ENCODE results near the gene LYRM1. TPM values are rescaled to one million over a fixed set of nuclear protein-coding genes. Genes with fewer than 3 reads are reported as not detected.

Gene LYRM1
- polyA plus RNA-seq, 1 donor from 2014 or later, result 125 TPM

GRCh38 chr16:20925751-20926150 lies 25.2 kb downstream of the LYRM1 start:
- H3K9me3 ChIP-seq (ENCODE audit: low read length), result no peaks in the 10 kb centered on the region
- H4K20me1 ChIP-seq (ENCODE audit: insufficient read depth), result no peaks in the 10 kb centered on the region
- H2AFZ ChIP-seq (ENCODE audit: low read depth, low read length), result no peak overlapping the region
- H3F3A ChIP-seq (ENCODE audit: insufficient read depth, low read length, poor library complexity, severe bottlenecking), result no peaks in the 10 kb centered on the region
- H3K27ac ChIP-seq (ENCODE audit: low read length), result no peak overlapping the region
- H3K4me2 ChIP-seq (ENCODE audit: low read length), result no peak overlapping the region
- H3K9ac ChIP-seq (ENCODE audit: low read length), result no peak overlapping the region
- no peak overlapping the region for H3K4me3 ChIP-seq (ENCODE audit: low read length)
- H3K27me3 ChIP-seq (ENCODE audit: insufficient read depth, low read depth, low read length), result no peaks in the 10 kb centered on the region
- no peaks in the 10 kb centered on the region for H3K36me3 ChIP-seq (ENCODE audit: insufficient read depth, low read length)
- no peaks in the 10 kb centered on the region for H3K9me2 ChIP-seq (ENCODE audit: insufficient read depth, low read length)
- no peaks in the 10 kb centered on the region for H3K79me2 ChIP-seq (replicated peaks; ENCODE audit: insufficient read depth, low read length)
- TF ChIP-seq EP300 (conservative IDR thresholded peaks at IDR 0.05; ENCODE audit: poor library complexity, severe bottlenecking), result no peak
- no peak for TF ChIP-seq RAD21 (conservative IDR thresholded peaks at IDR 0.05)
- TF ChIP-seq SMC3 (conservative IDR thresholded peaks at IDR 0.05; ENCODE audit: poor library complexity), result no peak
- no peak for TF ChIP-seq POLR2AphosphoS5 (IDR thresholded peaks at IDR 0.05)
- no peak for TF ChIP-seq TAF1 (IDR thresholded peaks at IDR 0.05; ENCODE audit: low read depth)
- no peak for TF ChIP-seq CTCF (IDR thresholded peaks at IDR 0.05; ENCODE audit: poor library complexity, severe bottlenecking)
- no peak for TF ChIP-seq MXI1 (conservative IDR thresholded peaks at IDR 0.05; ENCODE audit: poor library complexity, severe bottlenecking)
- TF ChIP-seq, protein P1, sequence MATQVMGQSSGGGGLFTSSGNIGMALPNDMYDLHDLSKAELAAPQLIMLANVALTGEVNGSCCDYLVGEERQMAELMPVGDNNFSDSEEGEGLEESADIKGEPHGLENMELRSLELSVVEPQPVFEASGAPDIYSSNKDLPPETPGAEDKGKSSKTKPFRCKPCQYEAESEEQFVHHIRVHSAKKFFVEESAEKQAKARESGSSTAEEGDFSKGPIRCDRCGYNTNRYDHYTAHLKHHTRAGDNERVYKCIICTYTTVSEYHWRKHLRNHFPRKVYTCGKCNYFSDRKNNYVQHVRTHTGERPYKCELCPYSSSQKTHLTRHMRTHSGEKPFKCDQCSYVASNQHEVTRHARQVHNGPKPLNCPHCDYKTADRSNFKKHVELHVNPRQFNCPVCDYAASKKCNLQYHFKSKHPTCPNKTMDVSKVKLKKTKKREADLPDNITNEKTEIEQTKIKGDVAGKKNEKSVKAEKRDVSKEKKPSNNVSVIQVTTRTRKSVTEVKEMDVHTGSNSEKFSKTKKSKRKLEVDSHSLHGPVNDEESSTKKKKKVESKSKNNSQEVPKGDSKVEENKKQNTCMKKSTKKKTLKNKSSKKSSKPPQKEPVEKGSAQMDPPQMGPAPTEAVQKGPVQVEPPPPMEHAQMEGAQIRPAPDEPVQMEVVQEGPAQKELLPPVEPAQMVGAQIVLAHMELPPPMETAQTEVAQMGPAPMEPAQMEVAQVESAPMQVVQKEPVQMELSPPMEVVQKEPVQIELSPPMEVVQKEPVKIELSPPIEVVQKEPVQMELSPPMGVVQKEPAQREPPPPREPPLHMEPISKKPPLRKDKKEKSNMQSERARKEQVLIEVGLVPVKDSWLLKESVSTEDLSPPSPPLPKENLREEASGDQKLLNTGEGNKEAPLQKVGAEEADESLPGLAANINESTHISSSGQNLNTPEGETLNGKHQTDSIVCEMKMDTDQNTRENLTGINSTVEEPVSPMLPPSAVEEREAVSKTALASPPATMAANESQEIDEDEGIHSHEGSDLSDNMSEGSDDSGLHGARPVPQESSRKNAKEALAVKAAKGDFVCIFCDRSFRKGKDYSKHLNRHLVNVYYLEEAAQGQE (IDR thresholded peaks at IDR 0.05; ENCODE audit: borderline replicate concordance), result no peak
- TF ChIP-seq EZH2 (IDR thresholded peaks at IDR 0.05; ENCODE audit: borderline replicate concordance, insufficient read depth, low read length, poor library complexity, severe bottlenecking), result no peak

- Histone ChIP-seq H3F3A (ENCODE audit: insufficient read depth, low read length, poor library complexity, severe bottlenecking) (no peaks in the 10 kb centered on the region), H3K4me2 (ENCODE audit: low read length) (no peak overlapping the region), H3K27ac (ENCODE audit: low read length) (no peak overlapping the region), H3K9me3 (ENCODE audit: low read length) (no peaks in the 10 kb centered on the region), H3K9me2 (ENCODE audit: insufficient read depth, low read length) (no peaks in the 10 kb centered on the region), H3K9ac (ENCODE audit: low read length) (no peak overlapping the region), H3K36me3 (ENCODE audit: insufficient read depth, low read length) (no peaks in the 10 kb centered on the region), H4K20me1 (ENCODE audit: insufficient read depth) (no peaks in the 10 kb centered on the region), H3K79me2 (replicated peaks; ENCODE audit: insufficient read depth, low read length) (no peaks in the 10 kb centered on the region), H2AFZ (ENCODE audit: low read depth, low read length) (no peak overlapping the region), H3K4me3 (ENCODE audit: low read length) (no peak overlapping the region), H3K27me3 (ENCODE audit: insufficient read depth, low read depth, low read length) (no peaks in the 10 kb centered on the region)
- no peak for TF ChIP-seq POLR2AphosphoS5 (IDR thresholded peaks at IDR 0.05)
- no peak for TF ChIP-seq SMC3 (conservative IDR thresholded peaks at IDR 0.05; ENCODE audit: poor library complexity)
- TF ChIP-seq TAF1 (IDR thresholded peaks at IDR 0.05; ENCODE audit: low read depth), result no peak
- TF ChIP-seq, protein P1 (IDR thresholded peaks at IDR 0.05; ENCODE audit: borderline replicate concordance), result no peak
- TF ChIP-seq EZH2 (IDR thresholded peaks at IDR 0.05; ENCODE audit: borderline replicate concordance, insufficient read depth, low read length, poor library complexity, severe bottlenecking), result no peak
- no peak for TF ChIP-seq MXI1 (conservative IDR thresholded peaks at IDR 0.05; ENCODE audit: poor library complexity, severe bottlenecking)
- TF ChIP-seq CTCF (IDR thresholded peaks at IDR 0.05; ENCODE audit: poor library complexity, severe bottlenecking), result no peak
- no peak for TF ChIP-seq RAD21 (conservative IDR thresholded peaks at IDR 0.05)
- TF ChIP-seq EP300 (conservative IDR thresholded peaks at IDR 0.05; ENCODE audit: poor library complexity, severe bottlenecking), result no peak
Measured at GRCh38 chr16:20928774-20929411, 28.3 kb downstream of the LYRM1 start.

Data from neural cell (in vitro differentiated cells).